Measurements from ENCODE around the gene XYLT1. TPM values are rescaled to one million over a fixed set of nuclear protein-coding genes. Genes with fewer than 3 reads are reported as not detected.

Gene XYLT1
- total and polyA plus RNA-seq, 2 of the 8 experiments (the other 6 are each of a cell fraction or from before 2014, with no cell fraction given) = 6.6 to 25.4 TPM

DNA sequence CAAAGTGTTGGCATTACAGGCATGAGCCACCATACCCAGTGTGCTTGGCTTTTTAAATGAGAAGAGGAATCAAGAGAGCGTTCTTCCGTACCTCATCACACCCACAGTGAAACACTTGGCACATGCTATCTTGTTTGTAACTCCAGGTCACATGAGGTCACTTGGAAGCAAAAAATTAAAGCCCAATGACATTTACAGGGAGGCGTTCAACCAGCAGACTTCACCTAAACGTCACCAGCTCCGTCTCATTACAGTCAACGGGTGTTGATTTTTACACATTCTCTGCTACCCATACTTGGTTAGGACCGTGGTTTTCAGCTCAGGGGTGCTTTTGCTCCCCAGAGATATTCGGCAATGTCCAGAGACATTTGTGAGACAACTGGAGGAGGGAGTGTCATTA lies 127.0 kb downstream of the XYLT1 start:
- Histone ChIP-seq H3K27ac (ENCODE audit: low read depth, low read length) (no peak overlapping the region), H3K14ac (ENCODE audit: insufficient read length) (no peak overlapping the region), H2AK5ac (ENCODE audit: low read depth, low read length) (no peak overlapping the region), H3K9ac (replicated peaks in 1 of 4; ENCODE audit: extremely low read depth in 1 of 4, low read depth in 3 of 4, low read length in 3 of 4) (no peak overlapping the region), H3K56ac (replicated peaks; ENCODE audit: insufficient read length, low read depth, low read length) (no peak overlapping the region), H4K5ac (ENCODE audit: insufficient read length, low read depth, low read length) (no peak overlapping the region), H2AFZ (ENCODE audit: low read length) (no peak overlapping the region), H2BK5ac (ENCODE audit: low read depth, low read length) (no peak overlapping the region), H3K4me3 (ENCODE audit: extremely low read depth in 1 of 4, insufficient read depth in 2 of 4, low read depth in 3 of 4, low read length in 4 of 4) (no peak overlapping the region), H3K4me1 (replicated peaks in 1 of 4; ENCODE audit: control insufficient read depth in 3 of 4, insufficient read depth in 4 of 4, low read length in 3 of 4) (no peaks in the 10 kb centered on the region; a peak in 1 of 7 replicates), H3K23me2 (ENCODE audit: low read depth, low read length) (peaks cover 3% of the 10 kb centered on the region; the same call in 1 of the 2 replicates), H4K91ac (replicated peaks; ENCODE audit: insufficient read length, low read length) (no peak overlapping the region), H3K79me1 (ENCODE audit: low read depth, low read length) (peaks cover 5% of the 10 kb centered on the region), H4K8ac (ENCODE audit: extremely low read depth, insufficient read depth, low read length) (no peak overlapping the region), H2BK120ac (replicated peaks; ENCODE audit: low read depth, low read length) (no peak overlapping the region), H3K36me3 (ENCODE audit: control insufficient read depth in 2 of 4, insufficient read depth in 4 of 4, low read length in 3 of 4) (no peaks in the 10 kb centered on the region), H3K18ac (ENCODE audit: extremely low read depth, low read length) (no peak overlapping the region), H2BK15ac (ENCODE audit: low read length) (no peak overlapping the region), H2BK20ac (ENCODE audit: low read length) (no peak overlapping the region), H3K9me3 (ENCODE audit: insufficient read depth in 2 of 2, low read depth in 1 of 2, low read length in 1 of 2) (no peaks in the 10 kb centered on the region), H3K27me3 (replicated peaks in 1 of 4; ENCODE audit: control insufficient read depth in 3 of 4, extremely low read depth in 1 of 4, insufficient read depth in 3 of 4, low read length in 3 of 4) (no peaks in the 10 kb centered on the region), H3K4me2 (ENCODE audit: insufficient read depth in 1 of 2, low read depth in 2 of 2, low read length in 2 of 2) (no peak overlapping the region), H2BK12ac (ENCODE audit: low read depth, low read length) (no peak overlapping the region), H3K4ac (replicated peaks; ENCODE audit: insufficient read length, low read depth, low read length) (peak overlapping the region; percentile 82), H4K20me1 (replicated peaks in 1 of 2; ENCODE audit: control insufficient read depth in 1 of 2, insufficient read depth in 2 of 2, low read length in 2 of 2) (peaks cover 0 to 2% of the 10 kb centered on the region in 2 experiments), H3K23ac (ENCODE audit: insufficient read length) (no peak overlapping the region), H3K79me2 (ENCODE audit: control insufficient read depth in 1 of 2, insufficient read depth in 2 of 2, low read length in 2 of 2) (0 out of 4 replicates have a peak, but pooled peaks cover 0 to 2% of the 10 kb centered on the region in 2 experiments)
- DNase-seq (ENCODE audit: low read depth in 1 of 2, low spot score in 2 of 2) (no peak), FAIRE-seq (no peak)
- POLR2A ChIA-PET (ENCODE audit: partially characterized antibody) = no interaction called here
- CTCF ChIA-PET (ENCODE audit: partially characterized antibody) = interaction anchor here (1.1 to 1.7 kb wide), 3 partner anchors 22 to 125 kb away, joined by 3 to 5 read pairs (median 4); no protein-coding TSS in a partner anchor
- 83% methylated on average over 8 of the region's 8 CpGs; no CpG with 5 or more reads in 1 of the 2 experiments for WGBS, 2 experiments (ENCODE audit: extremely low coverage in 1 of 2, insufficient coverage in 1 of 2, insufficient read length in 1 of 2, insufficient replicate concordance in 2 of 2, low coverage in 1 of 2, low lambda C conversion rate in 2 of 2, missing lambda C conversion rate in 1 of 2)
- no peak for TF ChIP-seq SAP30 (IDR thresholded peaks at IDR 0.05; ENCODE audit: insufficient read depth, insufficient replicate concordance, low read length)

All from H1 (cell line).